Stromal cell of bone marrow (primary cell): Measurements from ENCODE around the gene BACH2.
"Not testable (repeated sequence)": the region's sequence is repeated elsewhere in the genome, so short reads cannot be mapped to it uniquely, and the experiment has no call there.

Experiments
- DNase-seq: peaks from one replicate; pipeline ENCODE4 v3.0.0-alpha.2; 2012; ENCODE audit warnings: low read depth

BACH2 gene

DNA sequence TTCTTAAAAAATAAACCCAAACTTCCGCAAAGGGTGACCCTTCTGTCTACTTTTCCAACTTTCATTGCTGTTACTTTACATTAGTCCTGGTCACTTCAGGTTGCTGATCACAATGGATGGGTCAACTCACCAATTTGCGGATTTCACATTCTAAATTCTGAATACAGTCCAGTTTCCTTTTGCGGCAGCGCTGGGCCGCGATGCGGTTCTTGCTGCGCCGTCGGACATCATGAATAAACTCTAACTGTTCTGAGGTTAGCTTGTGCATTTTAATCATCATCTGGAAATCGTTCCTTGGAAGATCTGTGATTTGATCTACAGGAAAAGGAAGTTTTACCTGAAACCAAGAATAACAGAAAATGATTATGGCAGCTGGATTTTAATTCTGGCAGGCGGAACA lies 358.6 kb downstream of the BACH2 start:
- no peak for DNase-seq

DNA sequence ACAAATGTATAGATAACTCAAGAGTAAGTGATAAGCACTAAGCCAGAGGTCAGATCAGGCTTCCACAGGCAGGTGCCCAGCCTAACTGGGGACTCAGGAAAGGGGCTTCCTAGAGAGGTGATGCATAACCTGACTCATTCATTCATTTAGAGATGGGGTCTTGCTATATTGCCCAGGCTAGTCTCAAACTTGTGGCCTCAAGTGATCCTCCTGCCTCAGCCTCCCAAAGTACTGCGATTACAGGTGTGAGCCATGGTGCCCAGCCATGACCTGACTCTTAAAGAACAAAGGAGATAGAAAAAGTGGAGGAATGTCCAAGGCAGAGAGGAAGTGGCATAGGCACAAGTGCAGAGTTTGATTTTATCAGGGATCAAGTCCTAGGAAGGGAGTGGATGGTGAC lies 360.5 kb downstream of the BACH2 start:
- no peak for DNase-seq

DNA sequence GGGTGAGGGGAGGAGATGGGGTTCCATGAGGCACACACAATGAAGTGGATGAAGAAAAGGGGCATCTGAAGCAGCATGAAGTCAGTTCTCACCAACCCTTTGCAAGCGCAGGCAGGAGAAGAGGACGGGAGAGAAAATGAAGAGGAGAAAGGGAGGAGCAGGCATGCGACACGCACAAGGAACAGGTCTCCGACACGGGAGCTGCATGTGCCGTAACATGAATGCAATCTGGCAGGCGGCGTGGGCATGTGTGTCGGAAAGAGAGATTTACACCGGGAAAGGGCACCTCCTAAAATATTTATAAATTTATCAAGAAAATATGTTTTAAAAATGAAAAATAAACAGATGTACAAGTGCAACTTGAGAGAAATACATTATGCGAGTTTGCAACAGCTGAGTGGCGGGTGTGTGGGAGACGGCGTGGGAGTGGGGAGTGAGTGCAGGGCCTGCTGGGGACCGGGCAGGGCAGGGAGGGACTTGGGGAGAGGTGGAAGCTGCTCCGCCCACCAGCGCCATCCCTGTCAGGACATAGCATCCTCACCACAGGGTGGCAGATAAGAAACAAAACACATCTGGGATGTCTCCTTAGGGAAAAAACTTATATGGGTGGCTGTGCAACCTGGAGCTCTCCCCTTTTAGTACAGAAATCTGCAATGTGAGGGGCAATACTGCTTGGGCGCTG lies 361.8 kb downstream of the BACH2 start:
- no peak for DNase-seq

DNA sequence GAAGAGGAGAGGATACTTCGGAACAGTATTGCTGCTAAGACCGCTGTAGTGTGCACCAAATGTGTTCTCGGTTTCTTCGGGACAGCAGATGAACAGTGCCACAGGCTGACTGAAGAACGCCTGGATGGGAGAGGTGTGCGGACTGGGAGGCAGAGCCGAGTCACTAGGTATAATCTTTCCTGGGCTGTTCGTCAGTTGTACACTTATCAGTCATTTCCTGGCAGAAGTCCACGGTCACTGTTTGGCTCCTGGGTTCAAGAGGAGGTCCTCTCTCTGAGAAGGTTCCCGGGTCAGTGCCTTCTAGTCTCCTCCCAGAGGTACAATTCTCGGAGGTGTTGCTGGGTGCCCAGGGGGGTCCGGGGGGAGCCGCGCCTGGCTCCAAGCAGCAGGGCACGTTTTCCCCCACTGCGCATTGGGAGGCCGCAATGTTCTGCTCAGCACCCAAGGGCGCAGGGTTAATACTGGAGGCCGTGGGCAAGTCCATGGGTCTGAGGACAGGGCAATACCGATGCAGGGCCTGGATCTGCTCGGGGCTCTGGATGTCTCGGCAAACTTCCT lies 364.3 kb downstream of the BACH2 start:
- DNase-seq, result no peak

DNA sequence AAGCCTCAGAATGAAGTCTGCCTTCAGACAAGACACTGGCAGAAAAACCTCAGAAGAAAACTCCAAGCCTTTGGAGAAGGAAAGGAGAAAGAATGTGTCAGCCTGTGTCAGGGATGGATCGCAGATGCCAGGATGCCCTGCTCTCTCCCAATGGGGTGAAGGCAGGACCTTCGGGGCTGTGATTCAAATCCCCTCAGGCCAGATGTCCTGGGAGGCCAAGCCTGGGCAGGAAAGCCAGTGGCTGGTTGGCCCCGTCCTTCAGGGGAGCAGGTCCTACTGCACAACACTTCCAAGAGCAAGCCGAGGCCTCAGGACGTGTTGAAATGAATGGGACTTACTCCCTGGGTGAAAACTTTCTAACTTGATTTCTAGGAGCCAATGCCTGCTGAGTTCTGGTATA lies 365.9 kb downstream of the BACH2 start:
- DNase-seq, result no peak

DNA sequence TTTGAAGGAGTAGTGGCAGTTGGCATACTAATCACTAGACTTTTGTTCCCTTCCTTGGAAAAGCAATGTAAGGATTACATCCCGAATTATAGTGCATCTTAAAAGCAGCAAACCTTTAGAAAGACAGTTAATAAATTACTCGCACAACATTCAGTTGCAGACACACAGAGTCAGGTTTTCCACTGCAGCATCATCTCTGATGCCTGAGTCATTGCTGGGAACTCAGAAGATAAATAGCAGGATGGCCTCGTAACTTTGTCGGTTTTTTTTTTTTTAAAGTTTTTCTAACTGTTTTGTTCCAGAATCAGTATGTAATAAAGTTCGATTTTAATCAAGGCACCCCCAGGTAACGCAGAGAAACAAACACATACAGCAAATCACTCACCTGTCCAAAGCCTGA lies 368.0 kb downstream of the BACH2 start:
- no peak for DNase-seq

DNA sequence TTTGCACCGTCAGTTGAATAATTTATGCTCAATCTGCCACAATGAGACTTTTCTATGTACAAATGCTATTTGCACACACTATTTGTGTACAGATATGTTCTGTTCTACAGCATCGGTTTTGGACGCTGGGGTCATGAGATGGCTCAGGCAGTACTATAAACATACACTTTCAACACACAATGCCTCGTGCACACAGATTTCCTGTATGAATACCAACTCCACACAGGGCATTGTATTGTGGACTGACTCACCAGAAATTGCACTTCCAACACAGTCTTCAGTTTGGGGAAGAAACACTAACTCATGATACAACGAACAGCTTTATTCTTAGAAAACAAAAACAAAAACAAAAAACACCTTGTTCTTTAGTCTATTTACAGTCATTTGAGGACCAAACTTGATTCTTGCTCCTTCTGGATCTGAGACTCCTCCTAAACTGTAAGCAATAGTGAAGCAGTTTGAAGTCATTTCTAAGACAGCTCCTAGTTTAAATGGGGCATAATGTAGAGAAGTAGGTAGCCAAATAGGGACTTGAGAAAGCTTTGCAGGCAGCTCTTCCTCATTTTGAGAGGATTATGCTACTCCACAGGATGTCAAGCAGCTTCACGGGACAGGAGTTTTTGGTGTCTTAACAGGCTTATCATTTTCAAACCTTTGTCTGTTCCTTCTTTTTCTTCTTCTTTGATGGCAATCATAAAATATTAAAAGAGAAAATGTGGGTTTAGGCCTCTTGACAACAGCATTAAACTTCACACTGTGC lies 368.7 kb downstream of the BACH2 start:
- DNase-seq, result no peak

DNA sequence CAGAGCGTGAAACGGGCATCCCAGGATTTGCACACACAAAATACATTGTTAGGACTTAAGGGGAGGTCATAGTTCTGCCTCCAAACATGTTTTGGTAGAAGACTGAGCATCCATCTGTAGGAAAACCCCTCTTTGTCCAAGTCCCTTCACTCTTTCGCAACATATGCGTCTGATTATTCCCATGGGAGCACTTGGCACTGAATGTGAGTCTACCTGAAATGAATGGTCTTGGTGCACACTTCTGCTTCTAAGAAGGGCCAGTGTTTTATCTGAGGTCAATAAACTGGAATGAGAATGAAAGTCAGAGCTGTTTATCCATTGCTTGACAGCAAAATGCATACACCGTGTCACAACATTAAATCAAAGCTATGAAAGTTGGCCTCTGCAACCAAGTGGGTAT lies 369.4 kb downstream of the BACH2 start:
- no peak for DNase-seq

DNA sequence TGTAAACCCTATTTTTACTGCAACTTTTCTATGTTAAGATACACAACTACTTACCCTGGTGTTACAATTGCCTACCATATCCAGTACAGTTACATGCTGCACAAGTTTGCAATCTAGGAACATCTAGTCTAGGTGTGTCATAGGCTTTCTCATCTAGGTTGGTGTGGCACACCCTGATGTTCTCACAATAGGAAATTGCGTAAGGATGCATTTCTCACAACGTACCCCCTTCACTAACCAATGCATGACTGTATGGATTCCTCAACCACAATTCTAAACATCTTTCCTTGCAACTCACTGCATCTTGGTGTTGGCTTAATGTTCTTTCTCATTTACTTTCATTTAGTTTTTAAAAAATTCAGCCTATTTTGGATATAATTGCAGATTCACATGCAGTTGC lies 370.8 kb downstream of the BACH2 start:
- no peak for DNase-seq

DNA sequence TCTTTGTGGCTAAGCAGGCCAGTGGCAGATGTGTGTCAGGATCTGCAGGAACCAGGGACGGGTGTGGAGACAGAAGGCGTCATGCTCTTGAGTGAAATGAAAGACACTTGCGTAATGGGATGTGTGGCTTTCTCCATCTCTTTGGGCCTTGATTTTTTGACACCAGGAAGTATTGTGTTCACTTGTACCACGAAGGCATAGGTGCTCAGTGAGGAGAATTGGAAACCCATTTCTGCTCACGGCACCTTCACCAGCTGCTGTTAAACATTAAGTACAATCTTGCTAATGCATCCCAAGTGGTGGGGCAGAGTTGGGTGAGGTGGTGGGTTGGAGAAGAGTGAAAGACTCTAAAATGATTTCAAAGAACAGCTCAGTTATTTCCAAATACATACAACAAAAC lies 372.4 kb downstream of the BACH2 start:
- no peak for DNase-seq

DNA sequence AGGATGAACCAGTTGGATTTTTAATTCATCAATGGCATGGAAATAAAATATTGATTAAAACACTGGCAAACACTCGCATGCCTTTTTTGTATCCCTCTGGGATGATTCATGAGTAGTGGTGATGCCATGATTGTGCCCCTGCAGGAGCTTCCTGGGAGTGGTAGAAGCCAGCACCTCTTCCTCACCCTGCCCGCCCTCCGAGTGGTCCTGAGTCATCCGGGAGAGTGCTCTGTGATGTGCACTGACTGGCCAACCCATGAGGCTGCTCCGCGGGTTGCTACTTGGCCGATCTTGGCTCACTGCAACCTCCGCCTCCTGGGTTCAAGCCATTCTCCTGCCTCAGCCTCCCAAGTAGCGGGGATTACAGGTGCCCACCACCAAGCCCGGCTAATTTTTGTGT lies 375.0 kb downstream of the BACH2 start:
- no peak for DNase-seq

DNA sequence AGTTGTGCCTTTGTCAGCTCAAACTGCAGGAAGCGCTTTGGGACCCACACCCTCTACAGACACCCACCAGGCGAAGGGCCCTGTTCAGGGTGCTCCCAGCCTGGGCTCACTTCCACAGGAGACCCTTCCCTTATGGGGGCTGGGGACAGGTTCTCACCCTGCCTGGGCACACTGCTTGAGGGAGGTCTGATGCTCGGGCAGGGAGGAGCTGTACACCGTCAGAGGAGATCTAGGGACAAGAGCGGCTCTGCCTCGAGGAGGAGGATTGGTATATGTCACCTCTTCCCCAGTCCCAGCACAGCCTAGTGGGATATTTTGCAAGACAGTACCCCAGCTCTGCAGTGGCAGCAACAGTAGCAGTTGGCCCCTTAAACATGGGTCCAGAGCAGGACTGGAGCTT lies 375.4 kb downstream of the BACH2 start:
- no peak for DNase-seq

DNA sequence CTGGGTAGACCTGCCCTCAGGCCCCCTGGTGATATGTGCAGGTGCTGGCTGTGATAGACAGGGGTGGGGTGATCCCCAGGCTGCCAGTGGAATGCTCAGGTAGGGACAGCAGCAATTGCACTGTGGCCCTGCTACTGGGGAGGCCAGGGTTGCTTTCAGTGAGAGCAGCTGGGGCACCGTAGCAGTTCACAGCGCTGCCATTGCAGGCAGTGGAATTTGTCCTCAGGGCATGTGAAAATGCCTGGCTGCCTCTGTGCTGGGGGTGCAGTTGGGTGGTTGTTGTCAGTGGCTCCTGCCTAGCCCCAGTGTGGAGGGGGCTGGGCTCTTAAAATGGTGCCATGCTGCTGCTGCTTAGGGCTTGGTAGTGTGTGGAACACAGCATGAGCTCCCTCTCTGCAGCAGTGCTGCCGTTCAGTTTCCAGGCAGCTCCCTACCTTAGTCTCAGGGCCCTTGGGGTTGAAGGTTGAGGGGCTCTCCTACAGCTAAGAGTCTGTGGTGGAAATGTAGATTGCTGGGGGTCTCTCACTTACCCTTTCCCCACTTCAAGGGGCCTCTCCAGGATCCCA lies 378.8 kb downstream of the BACH2 start:
- DNase-seq, result no peak

DNA sequence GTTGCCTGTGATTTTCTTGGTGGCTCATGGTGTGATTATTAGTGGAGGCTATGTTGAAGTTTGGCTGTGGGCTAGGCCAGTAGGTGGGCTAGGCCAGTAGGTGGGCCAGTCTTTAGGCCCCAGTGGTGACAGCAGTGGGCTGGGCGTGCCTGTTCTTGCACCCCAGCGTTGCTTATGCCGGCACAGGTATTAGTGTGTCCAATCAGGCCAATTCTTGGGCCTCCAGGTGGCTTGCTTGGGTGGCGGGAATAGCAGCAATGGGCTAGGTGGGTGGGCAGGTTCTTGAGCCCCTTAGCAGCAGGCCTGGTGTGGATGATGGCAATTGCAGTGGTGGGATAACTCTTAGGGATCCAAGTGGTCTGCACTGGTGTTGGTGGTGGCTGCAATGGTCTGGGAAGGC lies 379.4 kb downstream of the BACH2 start:
- no peak for DNase-seq

DNA sequence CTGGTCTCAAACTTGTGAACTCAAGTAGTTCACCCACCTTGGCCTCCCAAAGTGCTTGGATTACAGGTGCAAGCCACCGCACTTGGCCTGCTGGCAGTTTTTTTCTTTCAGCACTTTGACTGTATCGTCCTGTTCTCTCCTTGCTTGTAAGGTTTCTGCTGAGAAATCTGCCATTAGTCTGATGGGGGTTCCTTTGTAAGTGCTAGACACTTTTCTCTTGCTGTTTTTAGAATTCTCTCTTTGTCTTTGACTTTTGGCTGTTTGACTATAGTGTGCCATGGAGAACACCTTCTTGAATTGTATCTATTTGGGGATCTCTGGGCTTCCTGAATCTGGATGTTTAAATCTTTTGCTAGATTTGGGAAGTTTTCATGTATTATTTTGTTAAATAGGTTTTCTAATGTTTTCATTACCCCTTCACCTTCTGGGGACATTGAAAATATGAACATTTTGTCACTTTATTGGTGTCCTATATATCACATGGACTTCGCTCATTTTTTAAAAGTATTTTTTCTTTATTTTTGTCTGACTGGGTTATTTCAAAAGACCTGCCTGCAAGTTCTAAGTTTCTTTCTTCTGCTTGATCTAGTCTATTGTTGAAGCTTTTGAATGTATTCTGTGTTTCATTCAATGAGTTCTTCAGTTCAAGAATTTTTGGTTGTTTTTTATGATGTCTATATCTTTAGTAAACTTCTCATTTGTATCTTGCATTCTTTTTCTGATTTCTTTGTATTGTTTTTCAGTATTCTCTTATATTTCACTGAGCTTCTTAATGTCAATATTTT lies 380.3 kb downstream of the BACH2 start:
- DNase-seq, result no peak

DNA sequence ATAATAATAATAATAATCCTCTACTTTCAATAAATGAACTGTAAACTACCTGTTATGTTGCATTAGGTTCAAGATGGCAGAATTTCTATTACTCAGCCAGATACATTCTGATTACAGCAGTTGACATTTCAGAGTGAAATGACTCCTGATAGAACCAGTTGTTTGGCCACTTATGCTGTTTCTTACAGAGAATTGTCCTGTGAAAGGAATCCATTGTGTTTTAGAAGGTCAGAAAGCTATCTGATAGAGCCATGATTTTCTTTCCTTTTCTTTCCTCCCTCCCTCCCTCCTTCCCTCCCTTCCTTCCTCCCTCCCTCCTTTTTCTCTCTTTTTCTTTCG lies 385.8 kb downstream of the BACH2 start:
- DNase-seq, result no peak

DNA sequence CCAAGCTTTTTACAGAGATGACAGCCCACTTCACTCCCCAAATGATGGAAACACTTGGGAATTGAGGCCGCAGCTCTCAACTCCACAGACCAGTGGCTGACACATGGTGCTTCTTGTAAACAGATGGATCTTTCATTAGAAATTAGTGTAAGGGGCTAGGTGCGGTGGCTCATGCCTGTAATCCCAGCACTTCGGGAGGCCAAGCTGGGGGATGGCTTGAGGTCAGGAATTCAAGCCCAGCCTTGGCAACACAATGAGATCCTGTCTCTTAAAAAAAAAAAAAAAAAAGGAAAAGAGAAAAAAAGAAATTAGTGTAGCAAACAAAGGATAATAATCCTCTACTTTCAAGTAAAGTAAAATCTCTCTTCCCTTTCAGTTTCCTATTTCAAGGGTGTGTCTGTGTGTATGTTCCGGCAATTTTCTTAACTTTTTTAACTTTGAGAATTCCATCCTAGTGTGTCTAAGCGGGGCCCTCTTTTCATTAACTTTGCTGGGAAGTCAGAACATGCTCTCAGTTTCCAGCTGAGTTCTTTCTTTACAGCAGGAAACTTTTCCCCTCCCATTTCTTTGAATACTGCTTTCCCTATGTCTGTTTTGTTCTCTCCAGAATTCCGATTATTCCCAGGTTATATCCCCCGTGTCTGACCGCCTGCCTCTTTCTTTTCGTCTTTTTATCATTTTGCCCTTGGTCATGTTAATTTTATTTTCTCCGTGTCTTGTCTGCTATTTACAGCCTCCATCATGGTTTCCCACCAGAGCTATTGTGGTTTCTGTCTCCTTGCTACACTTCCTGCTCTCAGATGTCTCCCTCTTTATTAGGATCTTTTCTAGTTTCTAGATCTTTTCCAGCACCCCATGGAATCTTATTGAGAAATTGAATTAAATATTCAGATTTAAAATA lies 386.4 kb downstream of the BACH2 start:
- not testable (repeated sequence) for DNase-seq

DNA sequence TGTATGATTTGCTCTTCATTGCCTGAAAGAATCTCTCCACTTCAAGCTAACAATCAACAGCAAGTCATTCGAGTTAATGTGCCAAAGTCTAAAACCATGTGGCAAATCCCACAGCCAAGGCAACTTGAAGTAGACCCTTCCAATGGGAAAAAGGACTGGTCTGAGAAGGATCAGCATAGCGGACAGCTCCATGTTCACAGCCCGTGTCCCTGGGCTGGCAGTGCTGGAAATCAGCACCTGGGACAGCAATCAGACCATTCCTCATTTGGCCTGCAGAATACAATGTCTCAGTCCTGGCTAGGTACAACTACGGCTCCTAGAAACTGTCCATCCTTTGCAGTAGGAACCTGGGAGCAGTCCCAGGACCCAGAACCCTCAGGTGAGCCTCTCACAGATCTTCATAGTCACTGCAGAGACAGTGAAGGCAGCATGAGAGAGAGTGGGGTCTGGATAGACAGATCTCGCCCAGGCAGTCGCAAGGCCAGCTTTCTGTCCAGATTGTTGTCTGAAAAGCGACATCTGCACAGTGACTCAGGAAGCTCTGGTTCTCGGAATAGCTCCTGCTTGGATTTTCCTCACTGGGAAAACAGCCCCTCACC lies 401.3 kb downstream of the BACH2 start:
- DNase-seq, result peak; percentile 25

DNA sequence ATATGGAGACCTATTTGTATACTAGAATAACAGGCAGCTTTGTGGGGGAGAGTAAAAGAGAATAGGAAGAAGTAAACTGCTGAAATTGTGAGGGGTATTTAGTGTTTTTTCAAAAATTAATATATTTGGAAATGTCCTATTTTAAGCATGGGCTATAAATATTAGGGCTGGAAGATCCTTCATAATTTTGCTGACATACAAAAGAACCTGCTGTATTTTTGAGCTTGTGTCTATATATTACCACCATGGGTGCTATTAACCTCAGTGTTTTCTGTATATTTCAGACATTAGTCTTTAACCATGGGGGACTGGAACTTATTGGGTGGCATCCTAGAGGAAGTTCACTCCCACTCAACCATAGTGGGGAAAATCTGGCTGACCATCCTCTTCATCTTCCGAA lies 402.5 kb downstream of the BACH2 start, which contains the start of gene GJA10:
Gene GJA10 (plus strand): TSS at position 301 of the 400 bp plus-strand sequence. CDS start 0 bp downstream, at position 301.
- DNase-seq, result no peak

DNA sequence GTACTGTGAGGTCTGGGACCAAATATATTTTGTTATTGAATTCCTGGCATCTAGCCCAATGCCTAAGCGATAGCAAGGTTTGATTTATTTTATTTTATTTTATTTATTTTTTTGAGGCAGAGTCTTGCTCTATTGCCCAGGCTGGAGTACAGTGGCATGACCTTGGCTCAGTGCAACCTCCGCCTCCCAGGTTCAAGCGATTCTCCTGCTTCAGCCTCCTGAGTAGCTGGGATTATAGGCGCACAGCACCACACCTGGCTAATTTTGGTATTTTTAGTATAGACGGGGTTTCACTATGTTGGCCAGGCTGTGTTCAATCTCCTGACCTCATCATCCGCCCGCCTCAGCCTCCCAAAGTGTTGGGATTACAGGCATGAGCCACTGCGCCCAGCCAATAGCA lies 404.1 kb downstream of the BACH2 start:
- DNase-seq, result not testable (repeated sequence)
